IMR-90 (cell line): ENCODE data around the gene LIPE.

Source experiments
- CEBPB ChIP-seq: IDR thresholded peaks from 2 replicates; pipeline ENCODE4 v1.6.1; 2012; ENCODE audit warnings: low read depth, low read length, improper control_type of control experiment
- FOS ChIP-seq: fragments of 150-350 bp; IDR thresholded peaks from 2 replicates; pipeline ENCODE4 v1.6.1; 2016; ENCODE audit warnings: low read depth, low read length
- POLR2A ChIP-seq: IDR thresholded peaks from 2 replicates; pipeline ENCODE4 v1.6.1; 2012; ENCODE audit warnings: mild to moderate bottlenecking, low read depth, low read length
- RCOR1 ChIP-seq: IDR thresholded peaks from 2 replicates; pipeline ENCODE4 v1.6.1; 2012; ENCODE audit warnings: mild to moderate bottlenecking, low read length, improper control_type of control experiment; ENCODE audit not compliant: insufficient replicate concordance
- TF ChIP-seq, protein P1 (sequence below): conservative IDR thresholded peaks from 2 replicates; pipeline ENCODE4 v1.5.1; 2012; ENCODE audit warnings: mild to moderate bottlenecking, low read depth, low read length, improper control_type of control experiment

DNA sequence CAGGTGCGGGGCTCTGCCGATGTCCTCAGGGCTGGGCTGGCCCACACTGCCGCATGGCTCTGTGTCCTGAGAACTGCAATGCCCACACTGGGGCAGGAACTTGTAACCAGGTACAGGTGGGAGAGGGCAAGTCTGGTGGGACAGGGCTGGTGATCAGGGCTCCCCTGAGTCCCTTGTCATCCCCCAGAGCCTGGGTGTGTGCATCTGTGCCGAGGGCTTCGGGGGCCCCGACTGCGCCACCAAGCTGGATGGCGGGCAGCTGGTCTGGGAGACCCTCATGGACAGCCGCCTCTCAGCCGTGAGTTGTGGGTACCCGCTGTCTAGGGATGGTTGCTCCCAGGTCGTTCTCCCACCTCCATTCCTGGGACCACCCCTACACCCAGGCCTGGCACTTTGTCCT, 71.3 kb downstream of the LIPE start:
- TF ChIP-seq, protein P1, sequence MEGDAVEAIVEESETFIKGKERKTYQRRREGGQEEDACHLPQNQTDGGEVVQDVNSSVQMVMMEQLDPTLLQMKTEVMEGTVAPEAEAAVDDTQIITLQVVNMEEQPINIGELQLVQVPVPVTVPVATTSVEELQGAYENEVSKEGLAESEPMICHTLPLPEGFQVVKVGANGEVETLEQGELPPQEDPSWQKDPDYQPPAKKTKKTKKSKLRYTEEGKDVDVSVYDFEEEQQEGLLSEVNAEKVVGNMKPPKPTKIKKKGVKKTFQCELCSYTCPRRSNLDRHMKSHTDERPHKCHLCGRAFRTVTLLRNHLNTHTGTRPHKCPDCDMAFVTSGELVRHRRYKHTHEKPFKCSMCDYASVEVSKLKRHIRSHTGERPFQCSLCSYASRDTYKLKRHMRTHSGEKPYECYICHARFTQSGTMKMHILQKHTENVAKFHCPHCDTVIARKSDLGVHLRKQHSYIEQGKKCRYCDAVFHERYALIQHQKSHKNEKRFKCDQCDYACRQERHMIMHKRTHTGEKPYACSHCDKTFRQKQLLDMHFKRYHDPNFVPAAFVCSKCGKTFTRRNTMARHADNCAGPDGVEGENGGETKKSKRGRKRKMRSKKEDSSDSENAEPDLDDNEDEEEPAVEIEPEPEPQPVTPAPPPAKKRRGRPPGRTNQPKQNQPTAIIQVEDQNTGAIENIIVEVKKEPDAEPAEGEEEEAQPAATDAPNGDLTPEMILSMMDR = no peak
- TF ChIP-seq RCOR1 (no peak), FOS (no peak), CEBPB (no peak), POLR2A (no peak)
